Activated naive CD4-positive, alpha-beta T cell treated with anti-CD3 and anti-CD28 coated beads, Interleukin-2, amount 50 U/mL, for 16 hours (primary cell): ENCODE data around the gene OMP.
"Not testable (repeated sequence)": the region's sequence is repeated elsewhere in the genome, so short reads cannot be mapped to it uniquely, and the experiment has no call there.

ENCODE experiments used
- DNase-seq: peaks from one replicate; pipeline ENCODE4 v3.0.0-alpha.2; 2020

Gene OMP, protein sequence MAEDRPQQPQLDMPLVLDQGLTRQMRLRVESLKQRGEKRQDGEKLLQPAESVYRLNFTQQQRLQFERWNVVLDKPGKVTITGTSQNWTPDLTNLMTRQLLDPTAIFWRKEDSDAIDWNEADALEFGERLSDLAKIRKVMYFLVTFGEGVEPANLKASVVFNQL

DNA sequence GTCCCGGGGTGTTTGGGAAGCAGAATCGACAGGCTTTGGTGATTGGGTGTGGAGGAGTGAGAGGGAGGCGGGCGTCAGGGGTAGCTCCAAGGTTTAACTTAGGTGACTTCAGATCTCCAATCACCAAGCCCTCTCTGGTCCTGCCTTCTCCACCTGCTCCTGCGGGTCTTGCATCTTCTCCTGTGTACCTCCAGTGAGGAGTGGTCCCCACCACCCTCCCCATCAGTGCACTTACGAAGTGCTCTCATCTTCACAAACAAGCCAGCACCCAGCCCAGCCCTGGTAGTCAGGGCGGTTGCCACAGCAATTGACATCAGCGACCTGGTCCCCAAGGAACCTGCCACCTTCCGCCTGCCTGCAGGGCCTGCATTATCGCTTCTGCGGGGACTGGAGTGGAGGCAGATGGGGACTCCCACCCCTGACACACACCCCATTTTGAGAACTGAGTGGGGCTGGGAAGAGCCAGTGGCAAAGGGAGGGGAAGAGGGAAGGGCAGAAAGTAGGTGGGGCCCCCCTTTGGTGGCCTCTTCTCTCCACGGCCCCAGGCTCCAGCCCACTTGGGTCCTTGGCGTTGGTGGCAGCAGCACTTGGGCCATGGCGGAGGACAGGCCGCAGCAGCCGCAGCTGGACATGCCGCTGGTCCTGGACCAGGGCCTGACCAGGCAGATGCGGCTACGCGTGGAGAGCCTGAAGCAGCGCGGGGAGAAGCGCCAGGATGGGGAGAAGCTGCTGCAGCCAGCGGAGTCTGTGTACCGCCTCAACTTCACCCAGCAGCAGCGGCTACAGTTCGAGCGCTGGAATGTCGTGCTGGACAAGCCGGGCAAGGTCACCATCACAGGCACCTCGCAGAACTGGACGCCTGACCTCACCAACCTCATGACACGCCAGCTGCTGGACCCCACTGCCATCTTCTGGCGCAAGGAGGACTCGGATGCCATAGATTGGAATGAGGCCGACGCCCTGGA lies at the start of gene OMP:
Gene OMP, plus strand, starts transcription at position 595 of the 965 bp plus-strand sequence. Its CDS starts 0 bp downstream, at position 595.
- no peak for DNase-seq

DNA sequence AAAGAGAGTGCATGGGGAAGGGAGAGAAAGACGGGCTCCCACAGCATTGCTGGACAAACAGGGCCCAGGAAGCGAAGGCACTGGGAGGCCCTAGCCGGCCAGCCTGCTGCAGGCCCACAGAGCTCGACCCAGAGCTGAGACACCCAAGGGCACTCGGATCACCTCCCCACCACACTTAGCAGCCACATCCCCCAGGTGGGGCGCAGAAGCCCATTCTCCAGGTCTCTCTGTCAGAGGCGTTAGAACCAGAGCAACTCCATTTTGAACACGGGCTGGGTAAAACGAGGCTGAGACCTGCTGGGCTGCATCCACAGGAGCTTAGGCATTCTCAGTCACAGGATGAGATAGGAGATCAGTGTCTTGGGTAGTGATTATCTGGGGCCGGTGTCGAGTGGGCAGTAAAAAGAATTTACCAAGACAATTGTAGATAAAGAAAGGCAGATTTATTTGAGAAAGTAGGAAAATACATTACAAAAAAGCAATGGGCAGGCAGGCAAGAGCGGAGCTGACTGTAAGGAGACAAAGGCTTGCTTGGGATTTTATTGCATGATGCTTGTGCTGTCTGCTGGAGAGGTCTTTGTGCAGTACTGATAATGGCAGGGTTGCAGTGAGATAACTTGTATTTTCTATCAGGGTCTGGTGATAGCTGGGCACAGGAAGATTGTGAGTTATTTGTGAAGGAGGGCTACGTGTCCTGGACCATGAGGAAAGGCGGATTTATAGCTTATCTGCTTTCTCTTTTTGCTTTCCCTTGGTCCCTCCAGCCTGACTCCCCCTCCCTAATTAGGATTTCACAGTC lies 49.2 kb upstream of the OMP start:
- DNase-seq, result no peak

DNA sequence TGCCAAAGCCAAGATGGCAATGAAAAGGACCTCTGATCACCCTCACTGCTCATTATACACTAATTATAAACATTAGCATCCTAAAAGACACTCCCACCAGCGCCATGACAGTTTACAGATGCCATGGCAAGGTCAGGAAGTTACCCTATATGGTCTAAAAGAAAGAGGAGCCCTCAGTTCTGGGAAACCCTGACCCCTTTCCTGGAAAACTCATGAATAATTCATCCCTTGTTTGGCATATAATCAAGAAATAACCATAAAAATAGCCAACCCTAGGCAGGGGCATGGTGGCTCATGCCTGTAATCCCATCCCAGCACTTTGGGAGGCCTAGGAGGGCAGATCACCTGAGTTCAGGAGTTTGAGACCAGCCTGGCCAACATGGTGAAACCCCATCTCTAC lies 48.6 kb upstream of the OMP start:
- no peak for DNase-seq

DNA sequence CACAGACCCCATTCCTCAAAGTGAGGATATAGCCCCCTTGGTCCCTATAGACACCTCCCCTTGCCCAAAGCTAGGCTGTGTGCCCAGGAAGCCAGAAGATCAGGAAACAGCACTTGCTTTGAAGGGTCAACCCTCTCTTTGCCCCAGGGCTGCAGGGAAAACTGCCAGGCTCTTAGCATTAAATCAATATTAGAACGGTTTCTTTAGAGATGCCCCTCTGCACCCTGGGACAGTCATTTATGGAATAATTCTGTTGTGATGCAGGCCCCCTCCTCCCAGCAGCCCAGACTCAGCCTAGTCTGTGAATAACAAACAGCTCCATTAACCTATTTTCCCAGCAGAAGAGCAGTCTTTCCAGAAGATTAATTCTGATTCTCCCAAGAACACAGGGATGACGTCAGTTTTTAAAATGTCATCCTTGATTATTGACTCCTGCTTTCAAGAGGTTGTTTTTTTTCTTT lies 47.5 kb upstream of the OMP start:
- no peak for DNase-seq

DNA sequence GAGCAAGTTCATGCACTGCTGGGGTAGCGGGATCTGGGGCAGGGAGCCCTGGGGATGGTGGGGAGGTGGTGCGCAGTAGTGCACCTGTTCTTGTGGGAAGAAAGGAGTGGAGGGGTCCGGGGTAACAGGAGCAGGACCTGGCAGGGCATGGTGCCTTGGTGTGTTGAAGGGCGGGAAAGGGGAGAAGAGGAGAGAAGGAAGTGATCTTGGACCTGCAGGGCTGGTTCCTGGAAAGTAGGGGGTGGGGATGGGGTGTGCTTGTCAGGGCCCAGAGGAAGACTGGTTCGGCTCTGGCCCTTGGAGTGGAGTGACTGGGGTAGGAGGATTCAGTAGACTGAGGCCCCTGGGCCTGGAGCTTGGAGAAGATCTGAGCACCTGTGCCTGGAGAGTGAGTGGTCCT lies 46.7 kb upstream of the OMP start:
- no peak for DNase-seq

DNA sequence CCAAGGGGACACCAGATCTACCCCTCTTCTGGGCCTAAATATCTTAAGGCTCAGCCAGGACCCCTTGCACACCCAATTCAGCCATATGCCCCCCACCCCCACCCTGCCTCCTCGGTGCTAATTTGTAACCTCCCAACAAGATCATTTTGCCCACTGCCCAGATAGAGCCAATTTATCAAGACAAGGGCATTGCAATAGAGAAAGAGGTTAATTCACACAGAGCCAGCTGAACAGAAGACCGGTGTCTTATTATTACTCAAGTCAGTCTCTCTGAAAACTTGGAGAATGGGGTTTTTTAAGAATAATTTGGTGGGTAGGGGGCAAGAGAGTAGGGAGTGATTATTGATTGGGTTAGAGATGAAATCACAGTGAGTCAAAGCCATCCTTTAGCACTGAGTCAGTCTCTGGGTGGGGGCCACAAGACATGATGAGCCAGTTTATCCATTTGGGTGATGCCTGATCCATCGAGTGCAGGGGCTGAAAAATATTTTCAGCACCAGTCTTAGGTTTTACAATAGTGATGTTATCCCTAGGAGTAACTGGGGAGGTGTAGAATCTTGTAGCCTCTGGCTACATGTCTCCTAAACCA lies 45.7 kb upstream of the OMP start:
- no peak for DNase-seq

DNA sequence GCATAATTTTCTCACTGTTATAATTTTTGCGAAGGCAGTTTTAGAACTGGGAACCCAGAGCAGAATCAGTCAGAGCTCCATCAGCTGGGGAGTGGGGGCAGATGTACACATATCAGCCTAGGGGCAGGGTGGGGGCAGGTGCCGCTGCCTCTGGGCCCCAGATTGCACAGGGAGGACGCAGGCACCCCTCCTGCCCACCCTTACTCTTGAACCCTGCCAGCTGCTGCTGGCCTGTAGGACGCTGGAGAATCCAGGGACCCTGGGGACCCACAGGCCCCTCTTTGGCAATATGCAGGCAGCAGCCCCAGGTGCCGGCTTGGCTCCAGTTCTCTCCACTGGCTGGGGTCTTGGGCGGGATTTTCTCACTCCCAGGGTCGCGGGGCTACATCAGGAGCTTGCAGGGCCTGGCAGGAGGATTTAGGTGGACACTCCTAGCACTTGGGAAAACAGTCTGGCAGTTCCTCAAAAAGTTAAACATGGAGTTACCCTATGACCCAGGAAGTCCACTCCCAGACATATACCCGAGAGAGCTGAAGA lies 44.6 kb upstream of the OMP start:
- no peak for DNase-seq

DNA sequence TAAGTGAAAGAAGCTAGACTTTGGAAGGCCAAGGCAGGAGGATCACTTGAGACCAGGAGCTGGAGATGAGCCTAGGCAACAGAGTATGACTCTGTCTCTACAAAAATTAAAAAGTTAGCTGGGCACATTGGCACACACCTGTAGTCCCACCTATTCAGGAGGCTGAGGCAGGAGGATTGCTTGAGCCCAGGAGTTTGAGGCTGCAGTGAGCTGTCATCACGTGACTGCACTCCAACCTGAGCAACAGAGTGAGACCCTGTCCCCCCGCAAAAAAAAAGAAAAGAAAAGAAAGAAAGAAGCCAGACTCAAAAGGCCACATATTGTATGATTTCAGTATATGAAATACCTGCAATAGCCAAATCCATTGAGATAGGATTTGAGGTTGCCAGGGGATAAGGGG lies 43.7 kb upstream of the OMP start:
- DNase-seq, result no peak

DNA sequence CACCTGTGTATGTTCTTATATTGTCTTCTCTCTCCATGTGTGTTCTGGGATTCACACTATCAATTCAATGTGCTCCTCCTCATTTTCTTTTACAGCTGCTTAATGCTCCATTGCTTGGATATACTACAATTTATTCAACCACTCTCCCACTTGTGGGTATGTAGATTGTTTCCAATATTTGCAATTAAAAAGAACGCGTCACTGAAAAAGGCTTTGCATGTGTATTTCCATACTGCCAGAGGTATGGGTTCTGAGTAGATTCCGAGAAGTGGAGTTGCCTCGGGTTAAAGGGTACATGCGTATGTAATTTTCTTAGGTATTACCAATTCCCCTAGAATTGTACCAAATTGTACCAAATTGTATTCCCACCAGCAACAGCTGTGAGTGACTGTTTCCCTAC lies 42.8 kb upstream of the OMP start:
- no peak for DNase-seq

DNA sequence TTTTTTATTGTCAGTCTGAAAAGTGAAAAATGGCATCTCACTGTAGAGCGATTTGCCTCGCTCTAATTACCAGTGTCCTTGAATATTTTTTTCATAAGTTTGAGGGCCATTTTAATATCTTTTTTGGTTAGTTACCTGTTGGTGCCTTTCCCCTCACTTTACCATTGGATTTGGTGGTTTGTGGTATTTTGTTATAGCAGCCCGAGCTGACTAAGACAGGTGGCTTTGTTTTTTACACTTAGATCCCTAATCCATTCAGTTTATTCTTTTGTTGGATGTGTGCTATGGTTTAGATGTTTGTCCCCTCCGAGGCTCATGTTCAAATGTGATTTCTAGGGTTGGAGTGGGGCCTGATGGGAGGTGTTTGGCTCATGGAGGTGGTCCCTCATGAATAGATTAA lies 42.4 kb upstream of the OMP start:
- DNase-seq, result no peak

DNA sequence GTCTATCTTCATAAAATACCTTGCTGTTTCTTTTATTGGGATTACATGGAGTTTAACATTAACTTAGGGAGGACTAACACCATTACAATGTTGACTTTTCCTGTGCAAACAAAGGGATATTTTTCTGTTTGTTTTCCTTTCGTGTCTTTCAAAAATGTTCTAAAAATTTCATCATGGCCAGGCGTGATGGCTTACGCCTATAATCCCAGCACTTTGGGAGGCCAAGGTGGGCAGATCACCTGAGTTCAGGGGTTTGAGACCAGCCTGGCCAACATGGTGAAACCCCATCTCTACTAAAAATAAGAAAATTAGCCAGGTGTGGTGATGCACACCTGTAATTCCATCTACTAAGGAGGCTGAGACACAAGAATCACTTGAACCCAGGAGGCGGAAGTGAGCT lies 41.4 kb upstream of the OMP start:
- DNase-seq, result not testable (repeated sequence)

DNA sequence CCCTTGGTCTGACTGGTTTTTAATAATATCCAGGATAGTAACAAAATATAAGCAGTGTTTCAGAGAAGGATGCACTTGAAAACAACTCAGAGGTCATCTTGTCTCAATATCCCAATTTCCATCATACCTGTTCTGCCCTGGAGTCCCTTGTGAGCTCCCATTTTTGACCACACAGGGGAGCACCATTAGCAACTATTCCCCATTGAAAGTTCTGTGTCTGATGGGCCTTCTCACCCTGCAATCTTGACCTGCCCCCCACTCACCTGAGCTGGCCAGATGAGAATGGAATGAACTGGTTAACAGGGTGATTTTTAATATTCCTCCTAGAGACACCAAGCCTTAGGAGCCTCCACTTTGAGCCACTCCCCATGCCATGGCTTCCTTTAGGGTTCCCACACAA lies 39.7 kb upstream of the OMP start:
- no peak for DNase-seq

DNA sequence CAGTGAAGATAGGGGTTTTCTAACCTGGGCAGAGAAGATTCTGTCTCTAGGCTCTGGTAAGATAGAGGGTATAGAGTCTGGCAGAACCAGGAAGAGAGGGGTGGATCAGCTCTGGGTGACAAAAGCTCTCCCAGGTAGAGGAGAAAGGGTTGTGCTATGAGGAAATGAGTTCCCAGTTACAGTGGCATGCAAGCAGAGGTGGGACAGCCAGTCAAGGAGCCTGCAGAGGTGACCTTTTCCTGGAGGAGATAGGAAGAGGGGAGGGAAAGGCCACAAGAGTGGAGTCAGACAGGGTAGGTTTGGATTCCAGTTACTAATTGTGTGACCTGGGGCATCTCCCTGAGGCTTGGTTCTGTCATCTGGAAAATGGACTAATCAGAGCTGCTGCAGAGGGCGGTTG lies 39.2 kb upstream of the OMP start:
- no peak for DNase-seq

DNA sequence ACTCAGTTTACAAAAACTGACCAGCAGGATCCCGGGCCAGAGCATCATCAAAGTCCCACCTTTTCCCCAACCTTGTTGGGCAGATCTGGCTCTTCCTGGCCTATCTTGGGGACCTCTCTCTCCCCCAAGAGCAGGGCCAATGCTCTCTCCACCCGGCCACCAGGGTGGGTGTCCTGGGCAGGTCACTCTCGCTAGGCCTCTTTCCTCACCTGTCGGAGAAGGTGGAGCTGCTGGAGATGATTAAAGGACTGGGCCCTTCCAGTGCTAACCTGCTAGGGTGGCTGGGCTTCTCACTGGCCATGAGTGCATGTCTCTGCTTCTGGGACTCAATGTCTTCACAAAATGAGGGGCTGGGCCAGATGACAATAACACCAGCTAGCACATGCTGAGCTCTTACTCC lies 38.8 kb upstream of the OMP start:
- DNase-seq, result no peak

DNA sequence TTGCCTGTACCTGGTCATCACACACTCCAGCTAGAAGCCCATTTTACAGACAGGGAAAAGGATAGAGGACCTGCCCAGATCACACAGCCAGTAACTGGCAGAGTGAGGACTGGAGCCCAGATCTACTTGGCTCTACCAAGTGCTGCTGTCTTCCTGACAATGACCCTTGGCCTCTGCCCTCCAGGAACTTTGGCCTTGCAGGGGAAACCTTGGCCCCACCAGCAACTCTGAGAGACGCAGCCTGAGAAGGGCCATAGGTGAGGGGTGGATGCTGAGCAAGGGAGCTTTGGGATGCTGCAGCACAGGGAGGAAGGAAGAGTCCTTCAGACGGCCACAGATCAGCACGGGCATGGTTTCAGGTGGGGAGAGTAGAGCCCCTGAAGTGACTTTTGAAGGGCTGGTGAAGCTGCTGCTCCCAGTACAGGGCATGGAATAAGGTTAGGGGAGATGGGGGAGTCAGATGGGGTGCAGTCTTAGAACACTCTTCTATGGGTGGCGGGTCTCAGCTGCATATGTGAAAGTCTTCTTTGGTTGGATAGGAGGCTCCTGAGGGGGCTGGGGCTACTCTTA lies 37.9 kb upstream of the OMP start:
- DNase-seq, result no peak

DNA sequence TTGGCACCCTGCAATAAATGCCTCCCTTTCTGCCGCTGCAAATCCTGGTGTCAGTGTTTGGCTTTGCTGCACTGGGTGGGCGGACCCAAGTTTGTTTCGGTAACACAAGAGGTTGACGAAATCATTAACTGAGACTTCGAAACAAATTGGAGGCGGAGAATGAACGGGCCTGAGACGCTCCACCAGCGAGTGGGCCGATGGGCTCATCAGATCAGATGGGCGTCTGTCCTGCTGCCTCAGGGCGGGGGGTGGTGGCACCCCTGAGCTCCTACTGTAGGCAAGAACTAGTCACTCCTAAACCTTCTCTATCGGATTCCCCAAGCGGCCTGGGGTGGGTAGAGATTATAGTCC lies 36.8 kb upstream of the OMP start:
- DNase-seq, result no peak

DNA sequence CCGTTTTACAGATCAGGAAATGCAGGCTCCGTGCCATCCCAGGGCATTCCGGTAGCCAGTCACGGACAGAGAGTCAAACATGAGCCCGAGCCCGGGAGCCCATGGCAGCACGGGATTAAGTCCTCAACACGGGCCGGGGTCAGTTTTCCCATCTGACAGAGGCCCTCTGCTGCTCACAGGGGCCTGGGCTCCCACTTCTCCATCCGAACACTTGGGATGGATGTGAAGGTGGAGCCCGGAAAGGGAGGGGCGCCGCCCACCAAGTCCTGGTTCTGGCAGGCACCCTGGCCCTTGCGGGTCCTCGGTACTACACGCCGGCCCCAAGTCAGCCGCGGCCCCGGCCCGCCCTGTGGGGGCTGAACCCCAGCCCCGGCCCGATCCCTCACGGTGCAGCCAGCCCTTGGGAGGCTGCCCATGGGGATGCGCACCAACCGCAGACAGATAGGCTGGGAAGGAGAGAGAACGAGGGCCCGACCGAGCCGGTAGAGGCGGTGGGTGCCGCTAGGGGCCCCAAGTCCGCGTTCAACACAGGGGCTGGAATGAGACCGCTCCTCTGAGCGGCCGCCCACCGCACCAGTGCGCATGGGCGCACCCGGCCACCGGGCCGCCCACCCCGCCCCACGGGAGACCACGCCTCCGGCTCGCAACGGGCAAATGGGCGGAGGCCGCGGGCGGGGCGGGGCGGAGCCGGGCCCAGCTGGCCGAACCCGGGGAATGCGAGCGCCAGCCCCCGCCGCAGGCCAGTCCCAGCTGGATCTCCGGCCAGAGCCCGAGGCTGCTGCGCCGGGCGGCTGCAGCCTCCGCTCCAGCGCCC lies 36.2 kb upstream of the OMP start, which contains the start of gene CAPN5:
Gene CAPN5, plus strand, starts transcription at position 743 of the 814 bp plus-strand sequence. CDS start 17,916 bp downstream, outside the sequence.
- peak; percentile 89 for DNase-seq

DNA sequence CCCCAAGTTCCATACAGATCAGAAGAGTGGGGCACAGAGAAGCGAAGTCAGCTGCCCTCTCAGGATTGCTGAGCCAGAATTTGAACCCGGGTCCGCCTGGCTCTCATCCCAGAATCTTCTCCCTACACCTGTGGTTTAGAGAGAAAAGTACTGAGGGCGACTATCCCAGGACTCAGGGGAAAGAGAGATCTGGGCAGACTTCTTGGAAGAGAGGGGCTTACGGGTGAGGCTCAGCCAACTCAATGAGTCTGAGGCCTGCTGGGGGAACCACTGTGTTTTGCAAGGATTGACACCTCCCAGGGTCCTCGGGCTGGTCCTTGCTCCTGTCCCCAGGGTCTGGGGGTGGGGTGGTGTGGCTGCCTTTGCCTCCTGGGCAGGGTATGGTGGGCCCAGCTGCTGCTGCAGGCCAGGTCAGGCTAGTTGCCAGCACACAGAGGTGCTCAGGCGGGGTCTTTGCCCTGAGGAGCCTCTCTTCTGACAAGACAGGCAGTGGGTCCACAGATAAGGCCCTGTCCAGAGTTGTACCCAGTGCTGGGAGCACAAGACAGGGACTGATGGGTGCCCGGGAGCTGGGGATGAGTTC lies 34.7 kb upstream of the OMP start:
- DNase-seq, result no peak

DNA sequence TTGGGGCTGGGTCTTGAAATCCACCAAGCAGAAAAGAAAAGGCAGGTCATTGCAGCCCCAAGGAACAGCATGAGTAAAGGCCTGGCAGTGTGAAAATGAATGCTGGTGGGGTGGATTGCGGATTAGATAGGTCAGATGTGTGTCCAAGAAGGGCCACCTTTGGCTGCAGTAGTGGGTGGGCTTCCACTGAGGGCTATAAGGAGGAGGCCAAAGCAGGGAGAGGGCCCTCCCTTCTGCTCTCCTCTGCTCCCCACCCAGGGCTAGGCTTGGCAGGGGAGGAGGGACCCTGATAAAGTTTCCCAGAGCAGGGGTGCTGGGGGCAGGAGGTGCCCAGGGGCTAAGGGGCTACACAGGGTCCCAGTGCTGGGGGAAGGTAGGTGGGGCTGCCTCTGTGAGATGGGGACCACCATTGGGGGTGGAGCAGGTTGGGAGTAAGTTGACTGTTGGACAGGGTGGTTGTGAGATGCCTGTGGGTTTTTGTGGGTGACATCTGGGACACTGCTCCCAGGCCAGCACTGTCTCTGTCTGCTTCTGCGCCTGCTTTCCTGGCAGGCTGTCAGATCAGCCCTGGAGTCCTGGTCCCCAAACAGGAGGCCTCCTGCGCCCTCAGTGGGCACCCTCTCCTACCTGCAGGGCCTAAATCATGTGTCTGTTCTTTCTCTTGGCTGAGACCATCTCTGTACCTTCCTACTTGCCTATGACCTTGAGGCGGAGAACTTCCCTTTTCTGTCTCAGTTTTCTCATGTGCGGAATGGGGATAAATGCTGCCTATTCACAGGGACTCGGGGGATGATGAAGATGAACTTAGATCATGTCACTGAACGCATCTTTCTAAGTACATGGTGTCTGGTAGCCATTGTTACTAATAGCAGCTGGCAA lies 33.9 kb upstream of the OMP start:
- no peak for DNase-seq

DNA sequence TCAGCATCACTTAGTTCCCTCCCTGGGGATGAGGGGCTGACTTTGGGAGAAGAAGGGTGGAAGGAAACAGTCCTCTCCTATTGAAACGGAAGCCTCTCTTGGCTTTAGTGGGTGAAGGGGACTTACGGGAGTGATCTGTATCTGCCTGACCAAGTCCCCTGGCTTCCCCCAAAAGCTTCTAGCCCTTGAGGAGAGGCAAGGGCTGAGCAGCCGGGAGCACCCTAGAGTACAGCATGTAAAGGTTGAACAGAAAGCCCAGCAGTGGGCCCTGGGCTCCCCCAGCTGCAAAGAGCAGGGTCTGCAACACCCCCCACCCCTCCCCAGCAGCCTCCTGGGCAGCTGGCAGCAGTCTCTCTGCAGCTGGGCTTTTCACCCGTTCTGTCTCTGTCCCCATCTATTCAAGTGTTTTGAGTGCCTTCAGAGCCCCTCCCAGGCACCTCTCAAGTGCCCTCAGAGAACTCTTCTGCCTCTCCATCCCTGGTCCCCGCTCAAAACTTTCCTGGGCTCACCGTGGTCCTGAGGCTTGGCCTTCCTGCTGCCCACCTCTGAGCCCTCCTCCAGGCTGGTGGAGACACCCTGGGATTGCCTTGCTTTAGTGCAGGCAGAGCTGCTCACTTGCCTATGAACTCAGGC lies 33.2 kb upstream of the OMP start:
- no peak for DNase-seq
